Ishikawa (cell line): ENCODE results near the gene REEP2.

ENCODE experiments used
- CEBPB ChIP-seq: IDR thresholded peaks from 2 replicates; pipeline ENCODE4 v1.6.1; 2012
- CREB1 ChIP-seq: IDR thresholded peaks from 2 replicates; pipeline ENCODE4 v1.6.1; 2012; ENCODE audit warnings: low read depth
- EGR1 ChIP-seq: IDR thresholded peaks from 2 replicates; pipeline ENCODE4 v1.6.1; 2012
- EP300 ChIP-seq: IDR thresholded peaks from 2 replicates; pipeline ENCODE4 v1.6.1; 2012; ENCODE audit warnings: borderline replicate concordance
- FOXM1 ChIP-seq: IDR thresholded peaks from 2 replicates; pipeline ENCODE4 v1.6.1; 2012; ENCODE audit warnings: low read depth, borderline replicate concordance
- MAX ChIP-seq: IDR thresholded peaks from 2 replicates; pipeline ENCODE4 v1.6.1; 2012
- NFIC ChIP-seq: IDR thresholded peaks from 2 replicates; pipeline ENCODE4 v1.6.1; 2012
- RAD21 ChIP-seq: IDR thresholded peaks from 2 replicates; pipeline ENCODE4 v1.6.1; 2012; ENCODE audit warnings: low read depth
- REST ChIP-seq: IDR thresholded peaks from 2 replicates; pipeline ENCODE4 v1.6.1; 2012; ENCODE audit warnings: low read depth, mild to moderate bottlenecking
- TAF1 ChIP-seq: IDR thresholded peaks from 2 replicates; pipeline ENCODE4 v1.6.1; 2012; ENCODE audit warnings: low read depth, mild to moderate bottlenecking
- TCF12 ChIP-seq: IDR thresholded peaks from 2 replicates; pipeline ENCODE4 v1.6.1; 2012; ENCODE audit warnings: low read depth
- TEAD4 ChIP-seq: IDR thresholded peaks from 2 replicates; pipeline ENCODE4 v1.6.1; 2012
- YY1 ChIP-seq: IDR thresholded peaks from 2 replicates; pipeline ENCODE4 v1.6.1; 2012; ENCODE audit warnings: low read depth
- ZBTB7A ChIP-seq: IDR thresholded peaks from 2 replicates; pipeline ENCODE4 v1.6.1; 2012; ENCODE audit warnings: low read depth
- TF ChIP-seq, protein P1 (sequence below): IDR thresholded peaks from 2 replicates; pipeline ENCODE4 v1.6.1; 2012

Gene REEP2

DNA sequence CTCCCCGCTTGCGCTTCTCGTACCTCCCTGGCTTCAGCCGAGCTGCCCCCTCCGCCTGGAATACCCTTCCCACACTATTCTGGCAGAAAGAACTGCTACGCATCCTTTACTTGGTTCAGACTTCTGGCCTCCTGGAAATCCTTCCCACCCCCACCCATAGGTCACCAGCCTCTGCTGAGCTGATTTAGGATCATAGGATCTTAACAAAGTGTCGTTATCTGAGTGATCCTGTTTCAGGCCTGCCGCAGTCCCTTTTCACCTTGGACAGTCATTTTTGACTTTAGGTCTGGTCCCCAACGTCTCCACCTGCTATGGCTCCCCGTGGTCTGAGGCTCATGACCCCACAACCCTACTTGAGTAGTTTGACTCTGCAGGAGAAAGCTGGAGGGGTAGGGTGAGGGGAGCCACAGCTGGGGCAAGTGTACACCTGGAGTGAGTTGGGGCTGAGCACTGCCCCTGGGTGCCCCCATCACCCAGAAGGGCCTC lies 53.7 kb downstream of the REEP2 start:
- TF ChIP-seq ZBTB7A = no peak
- TF ChIP-seq TCF12 = no peak
- no peak for TF ChIP-seq NFIC
- TF ChIP-seq YY1 = no peak
- no peak for TF ChIP-seq FOXM1
- TF ChIP-seq TAF1 = no peak
- no peak for TF ChIP-seq RAD21
- TF ChIP-seq TEAD4 = no peak
- no peak for TF ChIP-seq CREB1
- TF ChIP-seq EP300 = no peak
- TF ChIP-seq, protein P1, sequence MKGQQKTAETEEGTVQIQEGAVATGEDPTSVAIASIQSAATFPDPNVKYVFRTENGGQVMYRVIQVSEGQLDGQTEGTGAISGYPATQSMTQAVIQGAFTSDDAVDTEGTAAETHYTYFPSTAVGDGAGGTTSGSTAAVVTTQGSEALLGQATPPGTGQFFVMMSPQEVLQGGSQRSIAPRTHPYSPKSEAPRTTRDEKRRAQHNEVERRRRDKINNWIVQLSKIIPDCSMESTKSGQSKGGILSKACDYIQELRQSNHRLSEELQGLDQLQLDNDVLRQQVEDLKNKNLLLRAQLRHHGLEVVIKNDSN = no peak
- TF ChIP-seq CEBPB = no peak
- TF ChIP-seq MAX = no peak
- no peak for TF ChIP-seq EGR1
- TF ChIP-seq REST = no peak

- TF ChIP-seq TCF12 (no peak), NFIC (no peak), CEBPB (no peak), FOXM1 (no peak), REST (no peak), YY1 (no peak), MAX (no peak), EGR1 (no peak), CREB1 (no peak)
These were observed 56.5 kb downstream of the REEP2 start for GRCh38 chr5:138495351-138495750.
